ENCODE results near the gene NPFF.

Gene NPFF

GRCh38 chr12:53472056-53472582 lies 35.2 kb downstream of the NPFF start:
- DNase-seq = no peak

GRCh38 chr12:53468282-53468681 lies 39.0 kb downstream of the NPFF start:
- DNase-seq = no peak

GRCh38 chr12:53467880-53468279 lies 39.4 kb downstream of the NPFF start:
- DNase-seq = no peak

GRCh38 chr12:53467082-53467481 lies 40.2 kb downstream of the NPFF start:
- DNase-seq = no peak

- no peak for DNase-seq
These were observed 40.6 kb downstream of the NPFF start for GRCh38 chr12:53466640-53467039.

GRCh38 chr12:53465679-53466078 lies 41.6 kb downstream of the NPFF start:
- no peak for DNase-seq

GRCh38 chr12:53464685-53465418 lies 42.4 kb downstream of the NPFF start:
- no peak for DNase-seq

- no peak for DNase-seq
These were observed 43.3 kb downstream of the NPFF start for GRCh38 chr12:53463802-53464560.

- no peak for DNase-seq
These were observed 44.3 kb downstream of the NPFF start for GRCh38 chr12:53462935-53463334.

- DNase-seq = no peak
These were observed 45.7 kb downstream of the NPFF start for GRCh38 chr12:53461591-53461990.

GRCh38 chr12:53461059-53461458 lies 46.2 kb downstream of the NPFF start:
- no peak for DNase-seq

GRCh38 chr12:53459097-53459496 lies 48.2 kb downstream of the NPFF start:
- no peak for DNase-seq
